Type B pancreatic cell (in vitro differentiated cells): ENCODE data around the gene LGR6. TPM values are rescaled to one million over a fixed set of nuclear protein-coding genes. Genes with fewer than 3 reads are reported as not detected.

Source experiments
- DNase-seq: peaks from one replicate; pipeline ENCODE4 v3.0.0; 2021; ENCODE audit warnings: mixed read lengths; ENCODE audit not compliant: unreplicated experiment; ENCODE audit errors: extremely low spot score
- H3K27ac Mint-ChIP-seq: 2 replicates; pipeline ENCODE4 v1.8.0; 2021; ENCODE audit warnings: mild to moderate bottlenecking, mixed read lengths
- H3K27me3 Mint-ChIP-seq: 2 replicates; pipeline ENCODE4 v1.8.0; 2021; ENCODE audit warnings: mixed read lengths
- H3K36me3 Mint-ChIP-seq: 2 replicates; pipeline ENCODE4 v1.8.0; 2021; ENCODE audit warnings: mixed read lengths
- H3K4me1 Mint-ChIP-seq: one replicate; pipeline ENCODE4 v1.8.0; 2021; ENCODE audit warnings: mixed read lengths; ENCODE audit not compliant: unreplicated experiment
- H3K4me3 Mint-ChIP-seq: 2 replicates; pipeline ENCODE4 v1.8.0; 2021; ENCODE audit warnings: mild to moderate bottlenecking, mixed read lengths
- H3K9me3 Mint-ChIP-seq: 2 replicates; pipeline ENCODE4 v1.8.0; 2021; ENCODE audit warnings: mixed read lengths
- CTCF ChIP-seq: fragments of 200-600 bp; sonication (generic); conservative IDR thresholded peaks from 2 replicates; pipeline ENCODE4 v1.5.0; 2021; ENCODE audit warnings: antibody characterized with exemption, mild to moderate bottlenecking
- total RNA-seq: library from RNA; stranded (reverse); gene quantifications from 2 replicates; pipeline ENCODE4 v1.2.1, GENCODE V29; 2021; ENCODE audit warnings: low replicate concordance

LGR6 gene
- total RNA-seq, 1 donor from 2014 or later = 2.8 TPM

DNA sequence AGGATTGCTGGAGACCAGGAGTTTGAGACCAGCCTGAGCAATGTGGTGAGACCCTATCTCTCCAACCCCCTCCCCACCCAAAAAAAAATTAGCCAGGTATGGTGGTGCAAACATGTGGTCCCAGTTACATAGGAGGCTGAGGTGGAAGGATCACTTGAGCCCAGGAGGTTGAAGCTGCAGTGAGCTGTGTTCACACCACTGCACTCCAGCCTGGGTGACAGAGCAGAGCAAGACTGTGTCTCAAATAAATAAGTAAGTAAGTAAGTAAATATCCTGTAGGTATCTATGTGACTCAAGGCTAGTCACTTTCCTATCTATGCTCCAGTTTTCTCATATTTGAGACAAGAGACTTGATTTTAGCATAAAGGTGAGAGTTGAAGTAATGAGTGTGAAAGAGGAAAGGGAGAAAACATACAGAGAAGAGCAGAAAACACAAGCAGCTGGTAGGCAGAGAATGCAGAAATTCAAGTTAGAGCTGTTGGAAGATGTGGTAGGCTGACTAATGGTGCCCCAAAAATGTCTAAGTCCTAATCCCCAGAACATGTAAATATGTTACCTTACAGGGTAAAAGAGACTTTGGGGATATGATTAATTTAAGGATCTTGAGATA lies 162.4 kb downstream of the LGR6 start:
- Mint-ChIP-seq H3K27me3 (no peaks in the 10 kb centered on the region), H3K36me3 (no peaks in the 10 kb centered on the region), H3K27ac (peak overlapping the region; percentile 62), H3K9me3 (no peaks in the 10 kb centered on the region), H3K4me1 (no peaks in the 10 kb centered on the region), H3K4me3 (no peak overlapping the region)
- no peak for TF ChIP-seq CTCF
- no peak for DNase-seq

DNA sequence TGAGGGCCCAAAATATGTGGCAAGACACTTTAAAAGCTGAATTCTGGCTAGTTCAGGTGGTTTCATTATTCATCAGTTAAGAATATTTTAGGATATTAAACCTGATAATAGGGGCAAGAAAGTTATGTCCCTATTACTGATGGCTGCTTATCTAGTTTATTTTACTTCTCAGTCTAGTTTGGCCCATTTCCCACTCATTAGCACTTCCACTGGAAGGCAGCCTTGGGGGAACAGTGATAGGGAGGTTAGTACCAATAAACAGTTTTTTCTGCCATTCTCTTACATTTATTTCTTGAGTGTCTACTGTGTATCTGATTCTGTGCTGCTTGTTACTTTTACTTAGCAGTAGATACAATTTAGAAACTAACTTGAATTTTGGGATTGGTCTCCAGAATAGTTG lies 163.9 kb downstream of the LGR6 start:
- Mint-ChIP-seq H3K36me3 (no peaks in the 10 kb centered on the region), H3K4me3 (no peak overlapping the region), H3K4me1 (peaks cover 10% of the 10 kb centered on the region), H3K27ac (no peak overlapping the region), H3K27me3 (no peaks in the 10 kb centered on the region), H3K9me3 (no peaks in the 10 kb centered on the region)
- TF ChIP-seq CTCF = no peak
- no peak for DNase-seq

GRCh38 chr1:202361224-202361623 lies 167.6 kb downstream of the LGR6 start:
- peaks cover 10% of the 10 kb centered on the region for H3K4me1 Mint-ChIP-seq
- H3K36me3 Mint-ChIP-seq = no peaks in the 10 kb centered on the region
- no peaks in the 10 kb centered on the region for H3K27me3 Mint-ChIP-seq
- H3K9me3 Mint-ChIP-seq = no peaks in the 10 kb centered on the region
- DNase-seq = no peak
- no peak for TF ChIP-seq CTCF
- H3K27ac Mint-ChIP-seq = no peak overlapping the region
- no peak overlapping the region for H3K4me3 Mint-ChIP-seq

GRCh38 chr1:202361701-202362100 lies 168.1 kb downstream of the LGR6 start:
- H3K9me3 Mint-ChIP-seq = no peaks in the 10 kb centered on the region
- no peaks in the 10 kb centered on the region for H3K36me3 Mint-ChIP-seq
- H3K27ac Mint-ChIP-seq = no peak overlapping the region
- DNase-seq = no peak
- no peak overlapping the region for H3K4me3 Mint-ChIP-seq
- no peak for TF ChIP-seq CTCF
- no peaks in the 10 kb centered on the region for H3K27me3 Mint-ChIP-seq
- peaks cover 10% of the 10 kb centered on the region for H3K4me1 Mint-ChIP-seq

DNA sequence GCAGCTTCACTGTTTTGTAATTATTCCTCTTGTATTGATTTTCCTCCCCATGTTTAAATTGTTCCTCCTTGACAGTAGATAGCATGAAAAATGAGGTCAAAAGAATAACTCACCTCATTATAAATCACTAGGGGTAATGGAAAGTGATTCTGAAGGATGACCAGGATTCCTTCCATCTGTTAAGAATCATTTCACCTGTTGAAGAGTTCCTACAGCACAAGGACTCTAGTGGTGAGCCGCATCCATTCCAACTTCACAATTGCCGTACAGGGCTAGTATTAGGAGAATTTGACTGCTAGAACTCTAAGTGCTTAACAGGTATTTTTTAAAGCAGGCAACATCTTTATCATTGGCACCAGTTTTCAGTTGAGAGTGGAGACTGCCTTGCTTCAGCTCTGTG lies 168.6 kb downstream of the LGR6 start:
- no peaks in the 10 kb centered on the region for H3K27me3 Mint-ChIP-seq
- TF ChIP-seq CTCF = no peak
- no peaks in the 10 kb centered on the region for H3K36me3 Mint-ChIP-seq
- peaks cover 10% of the 10 kb centered on the region for H3K4me1 Mint-ChIP-seq
- no peak for DNase-seq
- no peaks in the 10 kb centered on the region for H3K9me3 Mint-ChIP-seq
- H3K4me3 Mint-ChIP-seq = no peak overlapping the region
- H3K27ac Mint-ChIP-seq = no peak overlapping the region
